GM18519 (cell line): Measurements from ENCODE around the gene TRABD2B.

Experiments used
- ATAC-seq: cut with Tn5 transposase; IDR thresholded peaks from one replicate; pipeline ENCODE4 v1.9.1; 2021; ENCODE audit warnings: mild to moderate bottlenecking, moderate library complexity; ENCODE audit not compliant: unreplicated experiment, low FRiP score

The TRABD2B gene

GRCh38 chr1:47859092-47859743 lies 138.0 kb downstream of the TRABD2B start:
- ATAC-seq: no peak

DNA sequence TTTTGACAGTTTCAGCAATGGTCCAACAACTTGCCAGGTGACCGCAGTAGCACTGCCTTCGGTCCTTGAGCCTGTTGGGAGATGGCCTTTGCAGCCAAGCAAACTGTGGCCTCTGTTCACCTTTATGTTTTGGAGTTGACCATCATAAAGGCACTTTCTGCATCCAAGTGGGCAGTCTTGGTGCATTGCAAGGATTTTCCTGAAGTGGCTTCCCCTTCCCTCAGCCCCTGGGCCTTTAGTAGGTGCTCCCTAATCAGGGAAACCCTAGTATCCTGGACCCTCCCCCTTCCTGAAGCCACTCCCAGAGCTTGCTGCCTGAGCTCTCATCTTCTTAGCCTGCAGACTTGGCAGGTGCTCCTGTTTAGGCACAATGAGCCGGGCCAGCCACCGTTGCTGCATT lies 140.2 kb downstream of the TRABD2B start:
- no peak for ATAC-seq

- ATAC-seq: no peak
Measured at GRCh38 chr1:47855230-47855629, 142.0 kb downstream of the TRABD2B start.

- no peak for ATAC-seq
Measured at GRCh38 chr1:47854552-47855144, 142.5 kb downstream of the TRABD2B start.

DNA sequence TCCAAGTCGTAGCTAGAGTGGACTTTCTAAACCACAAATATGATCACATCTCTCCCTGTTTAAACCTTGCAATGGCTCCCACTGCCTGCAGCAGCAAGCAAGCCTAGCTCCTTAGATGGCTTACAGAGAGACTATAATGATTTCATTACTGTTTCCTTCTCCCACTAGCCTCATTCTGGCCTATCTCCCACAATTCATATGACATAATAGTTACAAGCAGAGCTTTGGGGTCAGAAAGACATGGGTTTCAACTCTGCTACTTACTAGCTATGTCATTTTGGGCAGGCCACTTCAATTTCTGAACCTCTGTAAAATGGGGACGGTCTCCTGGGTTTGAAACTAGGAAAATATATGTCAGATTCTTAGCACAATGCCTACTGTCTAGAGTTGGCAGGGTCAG lies 143.3 kb downstream of the TRABD2B start:
- no peak for ATAC-seq

DNA sequence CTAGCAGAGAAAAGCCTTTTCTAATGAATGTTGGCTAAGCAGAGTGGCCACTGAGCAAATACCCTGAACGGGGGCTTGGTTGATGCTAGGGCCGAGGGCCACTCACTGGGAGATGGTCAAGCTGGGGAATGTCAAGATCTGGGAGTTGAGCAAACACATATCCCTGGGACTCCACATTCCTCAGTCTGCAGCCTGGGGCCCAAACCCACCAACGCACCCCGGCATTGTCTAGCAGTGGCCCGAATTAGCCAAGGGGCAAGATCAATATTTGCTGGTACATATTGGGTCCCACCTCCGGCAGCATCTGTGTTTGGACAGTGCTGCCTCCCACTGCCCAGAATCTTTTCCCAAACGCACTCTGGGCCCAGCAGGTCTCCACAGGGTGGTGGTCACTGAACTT lies 144.1 kb downstream of the TRABD2B start:
- no peak for ATAC-seq

DNA sequence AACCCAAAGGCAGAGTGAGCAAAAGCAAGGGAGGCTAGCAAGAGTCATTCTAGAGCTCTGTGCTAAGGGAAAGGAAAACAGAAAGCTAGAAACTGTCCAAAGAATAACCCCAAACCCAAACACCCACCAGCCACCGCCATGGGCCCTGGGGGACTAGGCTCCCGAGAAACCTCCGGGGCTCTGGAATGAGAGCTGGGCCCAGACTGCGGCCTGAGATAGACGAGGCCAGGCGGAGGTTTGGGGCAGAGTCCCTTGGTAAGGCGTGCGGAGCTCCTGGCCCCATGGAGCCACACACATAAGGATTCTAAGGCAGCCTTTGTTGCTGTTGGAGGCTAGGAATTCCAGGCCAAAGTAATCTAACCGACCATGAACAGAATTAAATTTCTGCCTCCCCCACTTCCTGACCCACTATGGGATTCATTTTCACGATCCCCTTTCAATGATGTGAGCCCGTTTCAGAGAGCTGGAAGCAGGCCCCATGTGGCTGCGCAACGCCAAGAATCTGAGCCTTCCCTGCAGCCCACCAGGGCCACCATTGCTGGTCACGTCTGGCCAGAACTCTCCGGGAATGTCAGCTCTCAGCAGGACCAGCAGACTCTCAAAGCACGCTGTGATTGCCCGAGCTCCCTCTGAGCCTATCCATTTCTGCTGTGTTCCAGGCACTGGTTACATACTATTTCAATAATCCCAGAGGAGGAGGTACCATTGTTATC lies 145.0 kb downstream of the TRABD2B start:
- no peak for ATAC-seq

DNA sequence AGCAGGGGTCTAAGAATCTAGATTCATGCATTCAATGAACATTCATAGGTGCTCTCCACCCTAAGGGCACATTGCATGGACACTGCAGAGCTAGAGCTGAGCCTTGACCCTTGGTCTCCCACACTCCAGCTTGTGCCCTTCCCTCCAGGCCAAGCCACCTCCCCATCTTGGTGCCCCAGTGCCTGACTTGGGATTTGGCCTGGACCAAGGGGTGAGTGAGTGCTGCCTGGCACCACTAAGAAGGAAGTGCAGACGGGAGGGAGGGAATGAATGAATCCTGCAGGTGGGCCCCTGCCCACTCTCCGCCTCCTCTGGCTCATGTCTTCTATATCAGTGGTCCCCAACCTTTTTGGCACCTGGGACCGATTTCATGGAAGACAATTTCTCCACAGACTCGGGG lies 146.7 kb downstream of the TRABD2B start:
- no peak for ATAC-seq

- ATAC-seq: no peak
Measured at GRCh38 chr1:47849591-47850261, 147.5 kb downstream of the TRABD2B start.

DNA sequence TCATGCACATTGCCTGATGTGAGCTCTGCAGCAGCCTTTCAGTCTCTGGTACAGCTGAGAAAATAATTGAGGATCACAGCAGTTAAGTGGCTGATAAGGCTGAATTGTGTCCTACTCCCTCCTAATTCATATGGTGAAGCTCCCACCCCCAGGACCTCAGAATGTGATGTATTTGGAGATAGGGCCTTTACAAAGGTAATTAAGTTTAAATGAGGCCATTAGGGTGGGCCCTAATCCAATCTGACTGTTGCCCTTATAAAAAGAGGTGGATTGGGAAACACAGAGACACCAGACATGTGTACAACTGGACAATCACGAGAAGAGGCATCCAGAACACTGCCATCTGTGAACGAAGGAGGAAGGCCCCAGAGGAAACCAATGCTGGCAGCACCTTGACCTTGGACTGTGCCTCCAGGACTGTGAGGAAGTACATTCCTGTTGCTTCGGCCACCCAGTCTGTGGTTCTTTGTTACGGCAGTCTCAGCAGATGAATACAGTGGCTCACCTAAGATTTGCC lies 148.1 kb downstream of the TRABD2B start:
- ATAC-seq: no peak

- no peak for ATAC-seq
Measured at GRCh38 chr1:47847763-47848162, 149.4 kb downstream of the TRABD2B start.

DNA sequence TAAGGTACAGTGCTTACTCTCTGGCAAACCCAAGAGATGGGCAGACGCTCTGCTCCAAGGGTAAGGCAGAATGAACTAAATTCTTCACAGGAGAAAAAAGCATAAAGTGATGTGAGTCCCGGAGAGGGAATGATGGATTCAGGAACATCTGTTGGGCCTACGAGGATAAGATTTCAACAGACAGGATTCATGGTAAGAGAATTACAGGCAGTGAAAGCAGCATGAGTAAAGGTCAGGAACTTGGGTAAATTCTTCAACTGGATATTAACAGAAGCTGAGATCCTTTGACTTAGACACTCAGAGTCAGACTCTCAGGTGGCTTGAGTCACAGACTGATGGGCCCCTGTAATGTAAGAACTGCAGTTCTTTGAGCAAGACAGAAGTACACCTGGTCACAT lies 152.6 kb downstream of the TRABD2B start:
- no peak for ATAC-seq

DNA sequence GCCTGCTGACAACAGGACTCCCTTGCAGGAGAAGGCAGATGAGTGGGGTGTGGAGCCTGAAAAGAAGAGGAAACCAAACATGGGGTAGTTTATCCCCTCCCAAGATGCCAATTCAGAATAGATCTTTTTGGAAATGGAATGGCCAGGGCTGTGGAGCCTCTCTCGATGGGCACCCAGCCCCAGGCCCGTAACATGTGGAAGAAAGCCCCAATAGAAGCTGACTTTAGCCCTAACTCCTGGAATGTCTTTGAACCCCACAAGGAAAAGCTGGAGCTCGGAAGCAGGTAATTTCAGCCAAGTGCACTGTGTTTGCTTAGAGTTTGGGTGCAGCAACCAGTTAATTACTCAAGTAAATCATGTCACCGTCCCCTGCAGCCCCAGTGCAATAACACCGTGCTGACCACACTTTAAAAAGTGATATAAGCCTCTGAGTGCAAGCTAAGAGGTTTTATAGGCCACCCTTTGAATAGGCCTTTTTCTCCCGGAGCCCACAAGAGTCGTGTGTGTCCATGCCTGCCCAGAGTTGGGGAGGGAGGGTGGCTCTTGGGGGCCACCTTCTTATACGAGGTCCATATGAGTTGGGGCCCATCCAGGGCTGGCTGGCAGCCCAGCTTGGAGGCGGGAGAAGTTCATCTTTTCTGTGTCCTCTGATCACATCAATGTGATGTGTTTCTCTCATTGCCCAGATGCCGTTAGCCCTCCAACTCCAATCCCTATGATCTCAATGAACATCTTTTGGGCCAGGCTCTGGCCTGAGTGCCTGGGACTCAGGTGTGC lies 153.2 kb downstream of the TRABD2B start:
- no peak for ATAC-seq

DNA sequence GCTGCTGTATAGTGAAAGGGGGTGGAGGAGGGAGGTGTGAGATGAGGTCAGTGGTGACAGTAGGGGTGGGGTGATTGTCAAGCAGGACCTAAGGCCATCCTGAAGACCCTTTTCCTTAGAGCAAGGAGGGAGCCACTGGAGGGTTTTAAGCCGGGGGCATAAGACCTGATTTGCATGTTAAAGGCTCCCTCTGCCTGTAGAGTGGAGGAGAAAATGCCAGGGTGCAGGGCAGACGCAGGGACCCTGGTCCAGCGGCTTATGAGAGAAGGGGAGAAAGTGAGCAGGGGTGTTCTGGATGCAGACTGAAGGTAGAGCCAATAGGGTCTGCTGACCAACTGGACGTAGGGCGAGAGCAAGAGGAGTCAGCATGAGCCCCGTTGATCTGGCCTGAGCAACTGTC lies 154.1 kb downstream of the TRABD2B start:
- no peak for ATAC-seq

DNA sequence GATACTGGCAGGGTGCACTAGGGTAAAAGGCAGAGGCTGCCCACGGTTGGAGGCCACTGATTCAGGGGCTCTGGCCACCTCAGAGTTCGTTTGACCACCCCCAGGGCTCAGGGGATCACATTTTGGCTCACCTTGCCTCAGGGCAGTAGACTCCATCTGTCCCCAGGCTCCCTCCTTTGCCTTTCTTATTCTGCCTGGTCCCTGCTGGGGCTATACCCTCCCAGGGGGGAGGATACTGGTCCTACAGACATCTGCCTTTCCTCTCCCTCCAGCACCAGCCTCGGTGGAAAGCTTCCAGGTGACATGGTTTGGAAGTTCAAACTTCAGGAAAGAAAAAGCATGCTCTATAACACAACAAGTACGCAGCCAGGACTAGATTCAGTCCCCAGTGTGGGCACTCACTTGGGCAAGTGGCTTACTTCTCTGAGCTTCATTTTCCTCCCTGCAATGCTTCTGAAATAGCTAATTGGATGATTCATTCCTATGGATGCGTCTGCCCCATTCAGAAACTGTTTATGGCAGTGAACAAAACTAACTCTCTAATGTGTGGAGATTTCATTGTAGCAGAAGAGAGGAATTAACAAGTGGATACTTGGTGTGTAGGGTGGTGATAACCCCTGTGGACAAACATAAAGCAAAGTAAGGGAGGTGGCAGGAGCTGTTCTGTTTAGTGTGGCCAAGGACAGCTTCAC lies 154.8 kb downstream of the TRABD2B start:
- ATAC-seq: no peak

DNA sequence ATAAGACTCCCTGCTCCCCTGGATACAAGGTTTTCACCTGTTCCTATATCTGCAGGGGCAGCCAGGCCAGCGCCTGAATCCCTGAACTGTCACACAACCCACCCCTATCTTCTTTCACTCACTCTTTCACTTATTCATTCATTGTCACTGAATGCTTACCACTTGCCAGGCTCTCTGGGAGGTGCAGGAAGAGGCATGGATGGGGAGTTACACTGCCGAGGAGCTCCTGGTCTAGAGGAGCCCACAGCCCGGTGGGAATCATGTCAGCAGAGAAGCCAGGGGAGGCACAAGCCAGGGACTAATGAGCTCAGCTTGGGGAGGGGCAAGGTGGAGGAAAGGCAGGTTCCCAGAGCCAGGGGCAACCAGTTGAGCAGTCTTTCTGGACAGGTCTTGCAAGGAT lies 155.8 kb downstream of the TRABD2B start:
- no peak for ATAC-seq

GRCh38 chr1:47840393-47841190 lies 156.6 kb downstream of the TRABD2B start:
- no peak for ATAC-seq

GRCh38 chr1:47839433-47839760 lies 157.8 kb downstream of the TRABD2B start:
- no peak for ATAC-seq
